A549 treated with Mapracorat at 1 μM for 4 hours (cell line): Measurements from ENCODE around the gene SPEF1. TPM values are rescaled to one million over a fixed set of nuclear protein-coding genes. Genes with fewer than 3 reads are reported as not detected.

ENCODE experiments used
- total RNA-seq: library from RNA; stranded (reverse); fragments of 200-300 nt; extraction: Qiagen RNA extraction; gene quantifications from 5 replicates; pipeline ENCODE4 v1.2.3, GENCODE V29; 2022

The SPEF1 gene
- 1.3 to 2.4 TPM (median 1.9 TPM) in 5 replicates for total RNA-seq

GRCh38 chr20:3781153-3781910 lies at the start of gene SPEF1:
Gene SPEF1 (minus strand): TSS chr20:3781448. CDS start chr20:3781287, 161 bp downstream.

GRCh38 chr20:3820048-3820900 lies 39.0 kb upstream of the SPEF1 start, which contains the start of gene AP5S1:
Gene AP5S1 (plus strand): TSS chr20:3820547. CDS start chr20:3822118, 1,571 bp downstream.

GRCh38 chr20:3795511-3796468 lies 14.5 kb upstream of the SPEF1 start, which contains the start of gene CDC25B:
Gene CDC25B (plus strand): TSS chr20:3796310. CDS start chr20:3796532, 222 bp downstream.

GRCh38 chr20:3786665-3787323 lies 5.5 kb upstream of the SPEF1 start, which contains the start of gene CENPB:
Gene CENPB (minus strand): TSS chr20:3786740. CDS start chr20:3786483, 257 bp downstream.

GRCh38 chr20:3767427-3768341 lies 13.6 kb downstream of the SPEF1 start, which contains the start of gene ADISSP:
Gene ADISSP (minus strand): TSS chr20:3767753. CDS start chr20:3760100, 7,653 bp downstream.

GRCh38 chr20:3732327-3733118 lies 48.7 kb downstream of the SPEF1 start, which contains the start of gene HSPA12B:
Gene HSPA12B (plus strand): TSS chr20:3732685. CDS start chr20:3738675, 5,990 bp downstream.

Other genes starting within 250 kb of the SPEF1 start
- not detected in 5 replicates for gene GFRA4, start 118.0 kb downstream of the SPEF1 start, total RNA-seq
- gene ADAM33, start 99.4 kb downstream of the SPEF1 start, total RNA-seq: 0.05 to 0.09 TPM (median 0.08 TPM) in 4 of 5 replicates, not detected in the other
- gene SIGLEC1, start 68.8 kb downstream of the SPEF1 start, total RNA-seq: 0.01 to 0.02 TPM (median 0.02 TPM) in 3 of 5 replicates, not detected in the others
- gene HSPA12B, start 48.8 kb downstream of the SPEF1 start, total RNA-seq: 0.25 to 0.74 TPM (median 0.53 TPM) in 5 replicates
- gene ADISSP, start 13.7 kb downstream of the SPEF1 start, total RNA-seq: 101 to 173 TPM (median 159 TPM) in 5 replicates
- 91.9 to 125 TPM (median 122 TPM) in 5 replicates for gene CENPB, start 5.3 kb upstream of the SPEF1 start, total RNA-seq
- 175 to 224 TPM (median 220 TPM) in 5 replicates for gene CDC25B, start 14.9 kb upstream of the SPEF1 start, total RNA-seq
- gene AP5S1, start 39.1 kb upstream of the SPEF1 start, total RNA-seq: 13.9 to 18.8 TPM (median 18.3 TPM) in 5 replicates
- 17.1 to 22.8 TPM (median 21.8 TPM) in 5 replicates for gene MAVS, start 65.4 kb upstream of the SPEF1 start, total RNA-seq
- 54.4 to 62.4 TPM (median 55.7 TPM) in 5 replicates for gene PANK2, start 107.9 kb upstream of the SPEF1 start, total RNA-seq
- 12.8 to 15.8 TPM (median 15.4 TPM) in 5 replicates for gene RNF24, start 234.1 kb upstream of the SPEF1 start, total RNA-seq